ENCODE data around the gene NPAS3. TPM values are rescaled to one million over a fixed set of nuclear protein-coding genes. Genes with fewer than 3 reads are reported as not detected.

Gene NPAS3
- total and polyA plus RNA-seq, 8 donors, result 0.23 to 2.8 (median 1.4) TPM

- no peak overlapping the region for H3K4me3 ChIP-seq
- 58 to 61% methylated on average over 2 of the region's 2 CpGs for WGBS, 2 donors
- intact Hi-C loops (cut with DNase I), result no loop called here
- no peak overlapping the region for H3K27ac ChIP-seq
- no peaks in the 10 kb centered on the region for H3K4me1 ChIP-seq
- DNase-seq (no peak), FAIRE-seq (no peak), ATAC-seq (no peak)
- H3K9me3 ChIP-seq, result no peaks in the 10 kb centered on the region
- no peaks in the 10 kb centered on the region for H3K27me3 ChIP-seq
- TF ChIP-seq CTCF (IDR thresholded peaks at IDR 0.05), result no peak
- no peaks in the 10 kb centered on the region for H3K36me3 ChIP-seq
Observed at GRCh38 chr14:33240466-33240865, 301.8 kb downstream of the NPAS3 start.

- DNase-seq, result no peak
- TF ChIP-seq CTCF (IDR thresholded peaks at IDR 0.05), result no peak
- H3K27ac ChIP-seq, result no peak overlapping the region
- H3K4me3 ChIP-seq, result no peak overlapping the region
- WGBS, 2 donors, result 84 to 90% methylated on average over 3 of the region's 3 CpGs
- H3K36me3 ChIP-seq, result no peaks in the 10 kb centered on the region
- FAIRE-seq, result no peak
- intact Hi-C loops (cut with DNase I), result no loop called here
- no peaks in the 10 kb centered on the region for H3K27me3 ChIP-seq
- no peak for ATAC-seq
- no peaks in the 10 kb centered on the region for H3K9me3 ChIP-seq
- no peaks in the 10 kb centered on the region for H3K4me1 ChIP-seq
Observed at GRCh38 chr14:33241331-33241730, 302.7 kb downstream of the NPAS3 start.

GRCh38 chr14:33249233-33249820 is 310.6 kb downstream of the NPAS3 start:
- 87 to 90% methylated on average over 6 of the region's 6 CpGs for WGBS, 2 donors
- no peak for DNase-seq
- Histone ChIP-seq H3K4me1 (no peaks in the 10 kb centered on the region), H3K27ac (no peak overlapping the region), H3K9me3 (no peaks in the 10 kb centered on the region), H3K4me3 (no peak overlapping the region), H3K27me3 (no peaks in the 10 kb centered on the region), H3K36me3 (no peaks in the 10 kb centered on the region)
- FAIRE-seq, result no peak
- ATAC-seq, result no peak
- intact Hi-C loops (cut with DNase I), result no loop called here
- no peak for TF ChIP-seq CTCF (IDR thresholded peaks at IDR 0.05)

- H3K9me3 ChIP-seq, result no peaks in the 10 kb centered on the region
- H3K27me3 ChIP-seq, result no peaks in the 10 kb centered on the region
- intact Hi-C loops (cut with DNase I), result no loop called here
- TF ChIP-seq CTCF (IDR thresholded peaks at IDR 0.05), result no peak
- 11 to 27% methylated on average over 2 of the region's 2 CpGs for WGBS, 2 donors
- ATAC-seq, result no peak
- H3K36me3 ChIP-seq, result no peaks in the 10 kb centered on the region
- H3K4me1 ChIP-seq, result no peaks in the 10 kb centered on the region
- no peak overlapping the region for H3K27ac ChIP-seq
- no peak overlapping the region for H3K4me3 ChIP-seq
- no peak for FAIRE-seq
- no peak for DNase-seq
Observed at GRCh38 chr14:33250963-33251362, 312.3 kb downstream of the NPAS3 start.

GRCh38 chr14:33254342-33254741 is 315.7 kb downstream of the NPAS3 start:
- Histone ChIP-seq H3K4me3 (no peak overlapping the region), H3K9me3 (no peaks in the 10 kb centered on the region), H3K4me1 (no peaks in the 10 kb centered on the region), H3K27ac (no peak overlapping the region), H3K27me3 (no peaks in the 10 kb centered on the region), H3K36me3 (no peaks in the 10 kb centered on the region)
- no peak for TF ChIP-seq CTCF (IDR thresholded peaks at IDR 0.05)
- FAIRE-seq (no peak), DNase-seq (no peak), ATAC-seq (no peak)
- intact Hi-C loops (cut with DNase I), result no loop called here
- WGBS, 2 donors, result 60 to 64% methylated on average over 3 of the region's 3 CpGs

All from pancreas (tissue), 10 donors.